Hepatocyte (in vitro differentiated cells): ENCODE measurements around the gene PRKG1.

ENCODE experiments used
- EZH2 ChIP-seq: fragments of 200-600 bp; sonication (generic); IDR thresholded peaks from 2 replicates; pipeline ENCODE4 v1.6.1; 2016; ENCODE audit warnings: antibody characterized with exemption, mild to moderate bottlenecking, borderline replicate concordance
- TF ChIP-seq, protein P1 (sequence below): fragments of 200-600 bp; sonication (generic); IDR thresholded peaks from 2 replicates; pipeline ENCODE4 v1.5.1; 2016; ENCODE audit warnings: antibody characterized with exemption, mild to moderate bottlenecking; ENCODE audit not compliant: poor library complexity

DNA sequence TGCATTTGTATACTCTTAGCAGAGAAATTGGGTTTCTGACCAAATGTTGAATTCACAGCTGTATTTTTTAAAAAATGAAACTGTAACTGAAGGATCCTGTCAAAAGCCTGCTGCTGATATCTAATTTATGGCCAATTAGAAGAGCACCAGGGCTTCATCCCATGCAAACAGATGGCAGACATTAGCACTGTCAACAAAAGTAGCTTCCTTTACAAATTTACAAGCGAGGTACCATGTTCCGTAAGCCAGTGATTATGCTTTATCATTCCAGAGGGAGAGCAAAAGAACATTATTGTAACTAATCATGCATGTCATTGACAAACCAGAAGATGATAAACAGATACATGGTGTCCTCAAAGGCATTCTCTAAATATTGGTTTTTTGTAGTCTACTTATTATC is 1062.6 kb downstream of the PRKG1 start:
- TF ChIP-seq, protein P1, sequence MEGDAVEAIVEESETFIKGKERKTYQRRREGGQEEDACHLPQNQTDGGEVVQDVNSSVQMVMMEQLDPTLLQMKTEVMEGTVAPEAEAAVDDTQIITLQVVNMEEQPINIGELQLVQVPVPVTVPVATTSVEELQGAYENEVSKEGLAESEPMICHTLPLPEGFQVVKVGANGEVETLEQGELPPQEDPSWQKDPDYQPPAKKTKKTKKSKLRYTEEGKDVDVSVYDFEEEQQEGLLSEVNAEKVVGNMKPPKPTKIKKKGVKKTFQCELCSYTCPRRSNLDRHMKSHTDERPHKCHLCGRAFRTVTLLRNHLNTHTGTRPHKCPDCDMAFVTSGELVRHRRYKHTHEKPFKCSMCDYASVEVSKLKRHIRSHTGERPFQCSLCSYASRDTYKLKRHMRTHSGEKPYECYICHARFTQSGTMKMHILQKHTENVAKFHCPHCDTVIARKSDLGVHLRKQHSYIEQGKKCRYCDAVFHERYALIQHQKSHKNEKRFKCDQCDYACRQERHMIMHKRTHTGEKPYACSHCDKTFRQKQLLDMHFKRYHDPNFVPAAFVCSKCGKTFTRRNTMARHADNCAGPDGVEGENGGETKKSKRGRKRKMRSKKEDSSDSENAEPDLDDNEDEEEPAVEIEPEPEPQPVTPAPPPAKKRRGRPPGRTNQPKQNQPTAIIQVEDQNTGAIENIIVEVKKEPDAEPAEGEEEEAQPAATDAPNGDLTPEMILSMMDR: no peak
- TF ChIP-seq EZH2: no peak
